ENCODE results near the gene NLRP5.

DNA sequence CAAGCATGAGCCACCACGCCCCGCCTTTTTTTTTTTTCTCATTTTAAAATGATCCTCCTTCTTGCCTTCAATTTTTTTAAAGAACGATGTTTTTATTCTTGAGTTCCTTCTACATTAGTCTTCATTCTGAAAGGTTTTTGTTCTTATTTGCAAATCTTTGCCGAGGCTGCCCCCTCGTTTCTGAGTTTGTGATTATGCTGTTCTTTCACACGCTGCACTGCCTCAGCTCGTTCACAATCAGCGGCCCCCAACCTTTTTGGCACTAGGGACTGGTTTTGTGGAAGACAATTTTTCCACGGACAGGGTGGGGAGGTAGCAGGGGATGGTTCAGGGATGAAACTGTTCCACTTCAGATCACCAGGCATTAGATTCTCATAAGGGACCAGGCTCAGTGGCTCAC is 107.9 kb downstream of the NLRP5 start:
- TF ChIP-seq SUZ12 (IDR thresholded peaks at IDR 0.05): no peak
- TF ChIP-seq SP1 (IDR thresholded peaks at IDR 0.05): no peak
- no peak for TF ChIP-seq BHLHE40 (IDR thresholded peaks at IDR 0.05; ENCODE audit: borderline replicate concordance)
- no peak for TF ChIP-seq FOXK2 (IDR thresholded peaks at IDR 0.05)
- no peak for TF ChIP-seq ELF4 (IDR thresholded peaks at IDR 0.05)
- TF ChIP-seq CTBP1 (IDR thresholded peaks at IDR 0.05; ENCODE audit: borderline replicate concordance): no peak
- no peak for TF ChIP-seq HDGF (IDR thresholded peaks at IDR 0.05; ENCODE audit: borderline replicate concordance)
- TF ChIP-seq TARDBP (IDR thresholded peaks at IDR 0.05): no peak

Measured in HEK293T (cell line).